ENCODE results near the gene RALGDS.

Gene RALGDS

GRCh38 chr9:133119103-133119845 is 1.8 kb downstream of the RALGDS start:
- DNase-seq (ENCODE audit: low read depth in 3 of 3) = no peak

- DNase-seq (ENCODE audit: low read depth in 3 of 3) = no peak
Observed at GRCh38 chr9:133118568-133118967, 2.5 kb downstream of the RALGDS start.

- DNase-seq (ENCODE audit: low read depth in 3 of 3) = no peak
Observed at GRCh38 chr9:133118179-133118520, 2.9 kb downstream of the RALGDS start.

GRCh38 chr9:133117271-133118178 is 3.5 kb downstream of the RALGDS start:
- DNase-seq (ENCODE audit: low read depth in 3 of 3) = no peak

GRCh38 chr9:133116346-133117231 is 4.5 kb downstream of the RALGDS start:
- no peak for DNase-seq (ENCODE audit: low read depth in 3 of 3)

GRCh38 chr9:133115604-133116345 is 5.3 kb downstream of the RALGDS start:
- peak in 1 of 3 experiments; percentile 40 for DNase-seq (ENCODE audit: low read depth in 3 of 3)

GRCh38 chr9:133114886-133115603 is 6.0 kb downstream of the RALGDS start:
- no peak for DNase-seq (ENCODE audit: low read depth in 3 of 3)

GRCh38 chr9:133113949-133114885 is 6.8 kb downstream of the RALGDS start:
- no peak for DNase-seq (ENCODE audit: low read depth in 3 of 3)

GRCh38 chr9:133113163-133113948 is 7.7 kb downstream of the RALGDS start:
- no peak for DNase-seq (ENCODE audit: low read depth in 3 of 3)

GRCh38 chr9:133112663-133113026 is 8.4 kb downstream of the RALGDS start:
- DNase-seq (ENCODE audit: low read depth in 3 of 3) = no peak

- no peak for DNase-seq (ENCODE audit: low read depth in 3 of 3)
Observed at GRCh38 chr9:133111808-133112662, 9.0 kb downstream of the RALGDS start.

GRCh38 chr9:133109931-133110650 is 10.9 kb downstream of the RALGDS start:
- no peak for DNase-seq (ENCODE audit: low read depth in 3 of 3)

- DNase-seq (ENCODE audit: low read depth in 3 of 3) = no peak
Observed at GRCh38 chr9:133108794-133109641, 12.0 kb downstream of the RALGDS start.

- no peak for DNase-seq (ENCODE audit: low read depth in 3 of 3)
Observed at GRCh38 chr9:133107961-133108793, 12.9 kb downstream of the RALGDS start.

GRCh38 chr9:133107245-133107722 is 13.8 kb downstream of the RALGDS start:
- DNase-seq (ENCODE audit: low read depth in 3 of 3) = no peak

Measured in stimulated activated CD4-positive, alpha-beta T cell treated with anti-CD3 and anti-CD28 coated beads, TNF-alpha, amount 100 ng/mL, for 4 hours (primary cell).